Naive thymus-derived CD4-positive, alpha-beta T cell (primary cell): ENCODE data around the gene RPL39L. TPM values are rescaled to one million over a fixed set of nuclear protein-coding genes. Genes with fewer than 3 reads are reported as not detected.

Source experiments
- ATAC-seq: fragments of 150-1000 bp; cut with Tn5 transposase; 2 replicates; pipeline ENCODE4 v1.10.0; 2021; ENCODE audit warnings: mild to moderate bottlenecking, moderate library complexity
- CTCF ChIA-PET: fragments of 350-600 bp; sonication (Branson Sonifier 250); formaldehyde crosslinking; loops from one replicate; lab custom pipeline; 2021; ENCODE audit warnings: antibody characterized with exemption; lab: Charles Lee
- POLR2A ChIA-PET: fragments of 350-600 bp; sonication (Branson Sonifier 250); formaldehyde crosslinking; loops from one replicate; lab custom pipeline; 2021; ENCODE audit warnings: antibody characterized with exemption, inconsistent platforms; lab: Charles Lee
- DNase-seq, 9 donors: peaks; one replicate each; pipeline versions ENCODE4 v3.0.0 to v3.0.0-alpha.2; 2020 to 2022; ENCODE audit warnings: mixed read lengths in 1 of 9
- H3K27ac ChIP-seq: one replicate; pipeline ENCODE4 v1.7.0; 2013; ENCODE audit warnings: mild to moderate bottlenecking, low read depth, low read length, moderate library complexity
- H3K27me3 ChIP-seq, 2 donors: one replicate each; pipeline ENCODE4 v1.7.0; 2013; ENCODE audit warnings: low read length in 2 of 2, mild to moderate bottlenecking in 2 of 2, moderate library complexity in 2 of 2; ENCODE audit not compliant: control insufficient read depth in 2 of 2, insufficient read depth in 2 of 2
- H3K36me3 ChIP-seq, 3 experiments: 1 replicate in 2 of 3; 2 replicates in 1 of 3; pipeline ENCODE4 v1.7.0; 2013; ENCODE audit warnings: low read length in 3 of 3, mild to moderate bottlenecking in 3 of 3, moderate library complexity in 1 of 3; ENCODE audit not compliant: insufficient read depth in 3 of 3, control insufficient read depth in 2 of 3
- H3K4me1 ChIP-seq, 2 donors: one replicate each; pipeline ENCODE4 v1.7.0; 2013; ENCODE audit warnings: low read length in 2 of 2, mild to moderate bottlenecking in 2 of 2, moderate library complexity in 1 of 2; ENCODE audit not compliant: control insufficient read depth in 2 of 2, insufficient read depth in 2 of 2
- H3K4me3 ChIP-seq: 2 replicates; pipeline ENCODE4 v1.7.0; 2013; ENCODE audit warnings: mild to moderate bottlenecking, low read length
- H3K9me3 ChIP-seq, 3 experiments: 1 replicate in 2 of 3; 2 replicates in 1 of 3; pipeline ENCODE4 v1.7.0; 2013; ENCODE audit warnings: low read length in 3 of 3; ENCODE audit not compliant: control insufficient read depth in 2 of 3
- H3K27ac Mint-ChIP-seq, 9 donors: one replicate each; pipeline ENCODE4 v1.8.0; 2020 to 2022; ENCODE audit warnings: mixed read lengths in 9 of 9, mild to moderate bottlenecking in 8 of 9, moderate library complexity in 5 of 9, inconsistent platforms in 2 of 9
- H3K27me3 Mint-ChIP-seq, 5 donors: one replicate each; pipeline ENCODE4 v1.8.0; 2021 to 2022; ENCODE audit warnings: mixed read lengths in 5 of 5, mild to moderate bottlenecking in 1 of 5
- H3K36me3 Mint-ChIP-seq, 5 donors: one replicate each; pipeline ENCODE4 v1.8.0; 2020 to 2022; ENCODE audit warnings: mixed read lengths in 5 of 5, mild to moderate bottlenecking in 3 of 5, inconsistent platforms in 1 of 5
- H3K4me1 Mint-ChIP-seq, 7 donors: one replicate each; pipeline ENCODE4 v1.8.0; 2020 to 2022; ENCODE audit warnings: mixed read lengths in 7 of 7, mild to moderate bottlenecking in 3 of 7, inconsistent platforms in 1 of 7
- H3K4me3 Mint-ChIP-seq, 10 donors: one replicate each; pipeline ENCODE4 v1.8.0; 2020 to 2022; ENCODE audit warnings: mild to moderate bottlenecking in 10 of 10, mixed read lengths in 10 of 10, moderate library complexity in 6 of 10, inconsistent platforms in 2 of 10
- H3K9me3 Mint-ChIP-seq, 11 donors: one replicate each; pipeline ENCODE4 v1.8.0; 2020 to 2022; ENCODE audit warnings: mixed read lengths in 11 of 11, mild to moderate bottlenecking in 4 of 11, inconsistent platforms in 1 of 11, moderate library complexity in 1 of 11
- intact Hi-C, 2 donors: fragments of 100-400 bp; cut with micrococcal nuclease; formaldehyde crosslinking; loops; one replicate each; pipeline ENCODE4 v1.15.1; 2023
- polyA plus RNA-seq, 2 donors: library from polyadenylated mRNA; unstranded; fragments of 300-500 nt; fragmentation: Illumina TruSeq; gene quantifications; one replicate each; pipeline ENCODE4 v1.2.3, GENCODE V29; 2021
- total RNA-seq, 6 experiments: library from RNA in 5 of 6; stranded (reverse) in 5 of 6; gene quantifications; 1 replicate in 5 of 6; 2 replicates in 1 of 6; pipeline ENCODE4 v1.2.3 and lab custom pipeline; 2021 to 2026

Gene RPL39L
- total and polyA plus RNA-seq, 7 experiments from 2014 or later, result 0.81 to 14.0 (median 3.5) TPM; not detected in 1

- H3K27me3 Mint-ChIP-seq, result no peaks in the 10 kb centered on the region
- H3K4me1 Mint-ChIP-seq, result peaks cover 13 to 24% (median 14%) of the 10 kb centered on the region in 7 donors
- POLR2A ChIA-PET, result interaction anchor here (0.9 to 1.1 kb wide), 3 partner anchors 10 to 235 kb away, joined by 3 to 4 read pairs (median 3); no protein-coding TSS in a partner anchor
- Histone ChIP-seq H3K36me3 (no peaks in the 10 kb centered on the region), H3K27ac (no peak overlapping the region), H3K9me3 (no peaks in the 10 kb centered on the region), H3K4me3 (no peak overlapping the region), H3K27me3 (no peaks in the 10 kb centered on the region), H3K4me1 (peaks cover 0 to 12% of the 10 kb centered on the region in 2 donors)
- ATAC-seq, result no peak
- H3K36me3 Mint-ChIP-seq, result peaks cover 9 to 27% (median 19%) of the 10 kb centered on the region in 5 donors
- CTCF ChIA-PET, result interaction anchor here (0.7 to 1.1 kb wide), 4 partner anchors 17 to 81 kb away, joined by 3 read pairs; no protein-coding TSS in a partner anchor
- intact Hi-C loops, result no loop called here
- H3K27ac Mint-ChIP-seq, result peak overlapping the region in 3 of 9 donors; percentile 44 to 76 (median 57)
- DNase-seq, result no peak
- peaks cover 3 to 39% (median 20%) of the 10 kb centered on the region in 11 donors for H3K9me3 Mint-ChIP-seq
- peak overlapping the region in 8 of 10 donors; percentile 17 to 66 (median 44) for H3K4me3 Mint-ChIP-seq
Measured at GRCh38 chr3:187084580-187084979, 54.7 kb downstream of the RPL39L start.

- Histone ChIP-seq H3K36me3 (peaks cover 0 to 2% (median 0%) of the 10 kb centered on the region in 3 experiments), H3K27me3 (no peaks in the 10 kb centered on the region), H3K4me3 (no peak overlapping the region), H3K27ac (no peak overlapping the region), H3K9me3 (no peaks in the 10 kb centered on the region), H3K4me1 (peaks cover 0 to 12% of the 10 kb centered on the region in 2 donors)
- Mint-ChIP-seq H3K36me3 (peaks cover 7 to 24% (median 22%) of the 10 kb centered on the region in 5 donors), H3K27ac (peak overlapping the region in 3 of 9 donors; percentile 26 to 76 (median 57)), H3K27me3 (no peaks in the 10 kb centered on the region), H3K4me1 (peaks cover 13 to 24% (median 14%) of the 10 kb centered on the region in 7 donors), H3K4me3 (peak overlapping the region in 3 of 10 donors; percentile 61 to 66 (median 61)), H3K9me3 (peaks cover 3 to 34% (median 17%) of the 10 kb centered on the region in 11 donors)
- intact Hi-C loops, result no loop called here
- POLR2A ChIA-PET, result interaction anchor here (0.8 to 1.1 kb wide), 3 partner anchors 9 to 235 kb away, joined by 3 to 5 read pairs (median 4); no protein-coding TSS in a partner anchor
- no peak for DNase-seq
- ATAC-seq, result no peak
- CTCF ChIA-PET, result interaction anchor here (0.7 to 0.9 kb wide), 3 partner anchors 18 to 81 kb away, joined by 3 read pairs; no protein-coding TSS in a partner anchor
Measured at GRCh38 chr3:187084126-187084525, 55.2 kb downstream of the RPL39L start.

GRCh38 chr3:187082758-187083375, 56.4 kb downstream of the RPL39L start:
- Mint-ChIP-seq H3K4me1 (peaks cover 13 to 24% (median 14%) of the 10 kb centered on the region in 7 donors), H3K36me3 (peaks cover 0 to 25% (median 16%) of the 10 kb centered on the region in 5 donors), H3K27me3 (no peaks in the 10 kb centered on the region), H3K9me3 (peaks cover 0 to 22% (median 9%) of the 10 kb centered on the region in 11 donors), H3K27ac (peak overlapping the region in 2 of 9 donors; percentile 35 to 37), H3K4me3 (peak overlapping the region in 1 of 10 donors; percentile 19)
- no peak overlapping the region for H3K4me3 ChIP-seq
- peaks cover 0 to 12% (median 0%) of the 10 kb centered on the region in 3 experiments for H3K36me3 ChIP-seq
- ATAC-seq (no peak), DNase-seq (no peak)
- CTCF ChIA-PET, result no interaction called here
- no peaks in the 10 kb centered on the region for H3K27me3 ChIP-seq
- H3K4me1 ChIP-seq, result peaks cover 0 to 12% of the 10 kb centered on the region in 2 donors
- intact Hi-C loops, result no loop called here
- no peaks in the 10 kb centered on the region for H3K9me3 ChIP-seq
- H3K27ac ChIP-seq, result no peak overlapping the region
- POLR2A ChIA-PET, result interaction anchor here (0.6 to 2.4 kb wide), 3 partner anchors 32 to 57 kb away, joined by 3 to 9 read pairs (median 3); no protein-coding TSS in a partner anchor

- Mint-ChIP-seq H3K4me1 (peaks cover 13 to 25% (median 19%) of the 10 kb centered on the region in 7 donors), H3K4me3 (no peak overlapping the region), H3K9me3 (peaks cover 0 to 3% (median 0%) of the 10 kb centered on the region in 11 donors), H3K36me3 (peaks cover 9 to 37% (median 14%) of the 10 kb centered on the region in 5 donors), H3K27me3 (no peaks in the 10 kb centered on the region), H3K27ac (peak overlapping the region in 5 of 9 donors; percentile 1 to 35 (median 20))
- POLR2A ChIA-PET, result interaction anchor here (2.4 kb wide), 1 partner anchor 53 kb away, joined by 9 read pairs; no protein-coding TSS in a partner anchor
- CTCF ChIA-PET, result interaction anchor here (0.6 kb wide), 1 partner anchor 56 kb away, joined by 3 read pairs; no protein-coding TSS in a partner anchor
- H3K27me3 ChIP-seq, result no peaks in the 10 kb centered on the region
- DNase-seq, result no peak
- no peaks in the 10 kb centered on the region for H3K9me3 ChIP-seq
- H3K36me3 ChIP-seq, result peaks cover 5 to 32% (median 10%) of the 10 kb centered on the region in 3 experiments
- H3K27ac ChIP-seq, result no peak overlapping the region
- H3K4me3 ChIP-seq, result no peak overlapping the region
- intact Hi-C loops, result no loop called here
- no peak for ATAC-seq
- peaks cover 0 to 12% of the 10 kb centered on the region in 2 donors for H3K4me1 ChIP-seq
Measured at GRCh38 chr3:187080799-187081450, 58.4 kb downstream of the RPL39L start.

GRCh38 chr3:187079090-187080022, 59.9 kb downstream of the RPL39L start:
- Mint-ChIP-seq H3K9me3 (peaks cover 0 to 1% (median 0%) of the 10 kb centered on the region in 11 donors), H3K36me3 (peaks cover 17 to 48% (median 18%) of the 10 kb centered on the region in 5 donors), H3K27ac (peak overlapping the region in 7 of 9 donors; percentile 9 to 74 (median 39))

More at GRCh38 chr3:187079090-187080022, 59.9 kb downstream of the RPL39L start:
- ChIA-PET POLR2A (no interaction called here), CTCF (no interaction called here)
- H3K36me3 ChIP-seq, result peaks cover 15 to 47% (median 17%) of the 10 kb centered on the region in 3 experiments
- no peak overlapping the region for H3K4me3 ChIP-seq
- ATAC-seq (no peak), DNase-seq (no peak)
- no peaks in the 10 kb centered on the region for H3K27me3 Mint-ChIP-seq
- peak overlapping the region; percentile 10 for H3K27ac ChIP-seq
- H3K27me3 ChIP-seq, result no peaks in the 10 kb centered on the region
- peaks cover 0 to 4% of the 10 kb centered on the region in 2 donors for H3K4me1 ChIP-seq
- no peaks in the 10 kb centered on the region for H3K9me3 ChIP-seq
- no peak overlapping the region for H3K4me3 Mint-ChIP-seq
- peaks cover 4 to 16% (median 11%) of the 10 kb centered on the region in 7 donors for H3K4me1 Mint-ChIP-seq
- intact Hi-C loops, result no loop called here
